ENCODE results near the gene DENND1A.

DENND1A gene

DNA sequence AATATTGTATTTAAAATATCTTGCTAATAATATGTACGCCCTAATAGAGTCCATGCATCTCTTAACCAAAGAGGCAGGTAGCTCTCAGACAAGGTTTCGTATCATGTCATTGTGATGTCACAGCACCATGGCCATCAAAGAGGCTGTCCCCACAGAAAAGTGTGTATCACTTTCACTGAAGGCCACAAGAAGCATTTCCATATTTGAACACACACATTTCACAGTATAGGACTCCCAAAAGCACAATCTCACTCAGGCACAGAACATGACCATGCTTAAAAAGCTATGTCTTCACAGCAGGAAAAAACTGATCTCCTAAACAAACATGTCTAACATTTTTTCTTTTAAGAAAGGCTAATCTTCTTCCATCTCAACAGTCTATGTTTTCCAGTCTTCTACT is 133.8 kb downstream of the DENND1A start:
- Histone ChIP-seq H3K4me3 (ENCODE audit: insufficient read depth, low read length, poor library complexity, severe bottlenecking) (no peak overlapping the region), H3K9me2 (replicated peaks; ENCODE audit: insufficient read depth, low read length) (no peaks in the 10 kb centered on the region), H3K4me2 (ENCODE audit: low read depth, low read length, poor library complexity, severe bottlenecking) (no peak overlapping the region), H2AFZ (ENCODE audit: low read depth, low read length, severe bottlenecking) (no peak overlapping the region), H3K36me3 (ENCODE audit: low read length) (no peaks in the 10 kb centered on the region), H3K9ac (ENCODE audit: low read length) (no peak overlapping the region), H3K79me2 (ENCODE audit: insufficient read depth, low read length) (no peaks in the 10 kb centered on the region), H3K27ac (ENCODE audit: low read depth, low read length) (no peak overlapping the region), H3F3A (ENCODE audit: insufficient read depth) (no peaks in the 10 kb centered on the region), H3K9me3 (ENCODE audit: insufficient read depth, low read length) (no peaks in the 10 kb centered on the region), H3K27me3 (ENCODE audit: low read length) (no peaks in the 10 kb centered on the region), H4K20me1 (ENCODE audit: low read depth, low read length) (peaks cover 7% of the 10 kb centered on the region; the same call in 1 of the 2 replicates)
- no peak for TF ChIP-seq EZH2phosphoT487 (conservative IDR thresholded peaks at IDR 0.05; ENCODE audit: low read length)
- TF ChIP-seq, protein P1, sequence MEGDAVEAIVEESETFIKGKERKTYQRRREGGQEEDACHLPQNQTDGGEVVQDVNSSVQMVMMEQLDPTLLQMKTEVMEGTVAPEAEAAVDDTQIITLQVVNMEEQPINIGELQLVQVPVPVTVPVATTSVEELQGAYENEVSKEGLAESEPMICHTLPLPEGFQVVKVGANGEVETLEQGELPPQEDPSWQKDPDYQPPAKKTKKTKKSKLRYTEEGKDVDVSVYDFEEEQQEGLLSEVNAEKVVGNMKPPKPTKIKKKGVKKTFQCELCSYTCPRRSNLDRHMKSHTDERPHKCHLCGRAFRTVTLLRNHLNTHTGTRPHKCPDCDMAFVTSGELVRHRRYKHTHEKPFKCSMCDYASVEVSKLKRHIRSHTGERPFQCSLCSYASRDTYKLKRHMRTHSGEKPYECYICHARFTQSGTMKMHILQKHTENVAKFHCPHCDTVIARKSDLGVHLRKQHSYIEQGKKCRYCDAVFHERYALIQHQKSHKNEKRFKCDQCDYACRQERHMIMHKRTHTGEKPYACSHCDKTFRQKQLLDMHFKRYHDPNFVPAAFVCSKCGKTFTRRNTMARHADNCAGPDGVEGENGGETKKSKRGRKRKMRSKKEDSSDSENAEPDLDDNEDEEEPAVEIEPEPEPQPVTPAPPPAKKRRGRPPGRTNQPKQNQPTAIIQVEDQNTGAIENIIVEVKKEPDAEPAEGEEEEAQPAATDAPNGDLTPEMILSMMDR (IDR thresholded peaks at IDR 0.05; ENCODE audit: insufficient read depth, low read length, poor library complexity, severe bottlenecking) = no peak

DNA sequence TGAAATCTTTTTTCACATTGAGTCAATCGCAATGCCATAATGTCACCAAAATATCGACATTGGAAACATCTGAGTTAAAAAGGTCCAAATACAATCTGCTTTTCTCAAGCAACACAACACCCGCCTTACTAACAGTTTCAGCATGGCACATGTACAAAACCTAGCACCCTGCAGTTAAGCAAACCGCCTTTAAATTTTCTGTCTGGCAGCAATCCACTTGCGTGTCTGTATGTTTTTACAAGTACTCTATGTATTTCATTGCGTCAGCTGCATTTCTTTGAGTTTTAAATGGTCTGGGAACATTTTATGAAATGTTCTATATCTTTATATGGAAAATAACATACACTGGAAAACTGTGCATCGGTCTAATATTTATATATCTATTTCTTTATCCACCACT is 134.6 kb downstream of the DENND1A start:
- Histone ChIP-seq H3K27ac (ENCODE audit: low read depth, low read length) (no peak overlapping the region), H3K4me3 (ENCODE audit: insufficient read depth, low read length, poor library complexity, severe bottlenecking) (no peak overlapping the region), H3K9ac (ENCODE audit: low read length) (no peak overlapping the region), H3K9me2 (replicated peaks; ENCODE audit: insufficient read depth, low read length) (no peaks in the 10 kb centered on the region), H4K20me1 (ENCODE audit: low read depth, low read length) (peaks cover 7% of the 10 kb centered on the region; the same call in 1 of the 2 replicates), H3K4me2 (ENCODE audit: low read depth, low read length, poor library complexity, severe bottlenecking) (no peak overlapping the region), H3F3A (ENCODE audit: insufficient read depth) (no peaks in the 10 kb centered on the region), H3K27me3 (ENCODE audit: low read length) (no peaks in the 10 kb centered on the region), H3K79me2 (ENCODE audit: insufficient read depth, low read length) (no peaks in the 10 kb centered on the region), H3K36me3 (ENCODE audit: low read length) (no peaks in the 10 kb centered on the region; the same call in 1 of the 2 replicates), H2AFZ (ENCODE audit: low read depth, low read length, severe bottlenecking) (no peak overlapping the region), H3K9me3 (ENCODE audit: insufficient read depth, low read length) (no peaks in the 10 kb centered on the region)
- no peak for TF ChIP-seq EZH2phosphoT487 (conservative IDR thresholded peaks at IDR 0.05; ENCODE audit: low read length)
- TF ChIP-seq, protein P1 (IDR thresholded peaks at IDR 0.05; ENCODE audit: insufficient read depth, low read length, poor library complexity, severe bottlenecking) = no peak

DNA sequence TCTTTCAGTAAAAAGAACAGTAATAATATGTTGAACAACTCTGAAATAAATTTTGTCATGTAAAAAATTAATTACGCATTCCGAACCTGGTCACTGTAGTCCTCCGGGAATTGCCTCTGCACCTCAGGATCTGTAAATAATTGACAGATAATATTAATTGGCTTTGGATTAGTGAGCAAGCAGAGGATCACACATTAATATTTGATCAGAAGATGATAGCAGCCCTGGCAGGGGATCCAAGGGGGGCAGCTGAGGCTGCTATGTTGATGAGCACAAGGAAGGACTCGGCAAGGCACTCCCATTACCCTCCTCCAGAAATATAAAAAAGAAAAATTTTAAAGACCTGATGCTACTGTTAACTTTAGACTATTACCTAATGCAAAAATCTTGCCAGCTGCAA is 137.4 kb downstream of the DENND1A start:
- H3F3A ChIP-seq (ENCODE audit: insufficient read depth) = no peaks in the 10 kb centered on the region

More for the DNA sequence above, 137.4 kb downstream of the DENND1A start:
- Histone ChIP-seq H3K79me2 (ENCODE audit: insufficient read depth, low read length) (no peaks in the 10 kb centered on the region), H4K20me1 (ENCODE audit: low read depth, low read length) (peaks cover 6% of the 10 kb centered on the region; the same call in 1 of the 2 replicates), H3K27ac (ENCODE audit: low read depth, low read length) (no peak overlapping the region), H3K9me2 (replicated peaks; ENCODE audit: insufficient read depth, low read length) (no peaks in the 10 kb centered on the region), H3K4me2 (ENCODE audit: low read depth, low read length, poor library complexity, severe bottlenecking) (no peak overlapping the region), H2AFZ (ENCODE audit: low read depth, low read length, severe bottlenecking) (no peak overlapping the region), H3K36me3 (ENCODE audit: low read length) (no peaks in the 10 kb centered on the region; the same call in 1 of the 2 replicates), H3K27me3 (ENCODE audit: low read length) (no peaks in the 10 kb centered on the region), H3K4me3 (ENCODE audit: insufficient read depth, low read length, poor library complexity, severe bottlenecking) (no peak overlapping the region), H3K9me3 (ENCODE audit: insufficient read depth, low read length) (no peaks in the 10 kb centered on the region), H3K9ac (ENCODE audit: low read length) (no peak overlapping the region)
- TF ChIP-seq, protein P1 (IDR thresholded peaks at IDR 0.05; ENCODE audit: insufficient read depth, low read length, poor library complexity, severe bottlenecking) = no peak
- no peak for TF ChIP-seq EZH2phosphoT487 (conservative IDR thresholded peaks at IDR 0.05; ENCODE audit: low read length)

Data from SU-DHL-6 (cell line).